Measurements from ENCODE around the gene EPHX1.

The EPHX1 gene

DNA sequence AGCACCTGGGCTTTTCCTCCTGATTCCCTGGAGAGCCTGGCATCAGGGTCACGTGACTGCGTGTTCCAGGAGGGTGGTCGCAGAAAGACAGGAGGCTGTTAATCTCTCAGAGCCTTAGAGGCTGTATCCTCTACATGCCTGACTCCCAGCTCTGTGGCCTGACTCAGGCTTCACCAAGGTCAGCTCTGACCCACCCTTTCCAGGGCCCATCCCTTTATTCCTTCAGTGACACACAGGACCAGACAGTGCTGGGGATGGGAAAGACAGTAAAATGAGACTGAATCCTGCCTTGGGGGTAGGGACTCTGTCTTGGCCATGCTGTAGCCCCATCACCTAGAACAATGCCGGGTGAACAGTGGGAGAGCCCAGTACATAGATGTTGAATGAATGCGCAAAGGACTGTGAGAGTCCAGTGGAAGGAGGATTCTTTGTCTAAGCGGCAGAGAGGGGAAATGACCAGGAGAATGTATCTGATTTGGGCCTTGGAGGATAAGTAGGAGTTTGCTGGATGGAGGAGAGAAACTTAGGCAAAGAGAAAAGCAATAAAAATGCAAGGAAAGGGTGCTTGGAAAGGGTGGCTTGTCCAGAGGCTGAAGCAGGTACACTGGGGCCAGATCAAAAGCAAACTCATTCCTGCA lies 33.0 kb downstream of the EPHX1 start:
- DNase-seq (ENCODE audit: low read depth in 2 of 2): no peak

DNA sequence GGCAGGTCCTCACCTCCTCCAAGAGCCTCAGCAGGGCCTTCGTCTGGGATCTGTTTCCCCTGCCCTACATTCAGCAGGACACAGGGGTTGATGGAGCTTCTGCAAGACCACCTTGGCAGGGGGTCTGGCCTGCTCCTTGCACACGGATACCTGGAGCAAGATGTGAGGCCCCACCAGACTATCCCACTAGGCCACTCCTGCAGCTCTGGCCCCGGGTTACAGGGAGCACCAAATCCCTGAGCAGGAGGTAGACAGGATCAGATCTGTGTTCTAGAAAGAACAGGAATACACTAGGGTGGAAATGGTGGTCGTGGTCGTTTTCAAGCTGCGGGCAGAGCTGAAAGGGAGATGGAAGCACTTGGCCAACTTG lies 33.5 kb downstream of the EPHX1 start:
- DNase-seq (ENCODE audit: low read depth in 2 of 2): no peak

DNA sequence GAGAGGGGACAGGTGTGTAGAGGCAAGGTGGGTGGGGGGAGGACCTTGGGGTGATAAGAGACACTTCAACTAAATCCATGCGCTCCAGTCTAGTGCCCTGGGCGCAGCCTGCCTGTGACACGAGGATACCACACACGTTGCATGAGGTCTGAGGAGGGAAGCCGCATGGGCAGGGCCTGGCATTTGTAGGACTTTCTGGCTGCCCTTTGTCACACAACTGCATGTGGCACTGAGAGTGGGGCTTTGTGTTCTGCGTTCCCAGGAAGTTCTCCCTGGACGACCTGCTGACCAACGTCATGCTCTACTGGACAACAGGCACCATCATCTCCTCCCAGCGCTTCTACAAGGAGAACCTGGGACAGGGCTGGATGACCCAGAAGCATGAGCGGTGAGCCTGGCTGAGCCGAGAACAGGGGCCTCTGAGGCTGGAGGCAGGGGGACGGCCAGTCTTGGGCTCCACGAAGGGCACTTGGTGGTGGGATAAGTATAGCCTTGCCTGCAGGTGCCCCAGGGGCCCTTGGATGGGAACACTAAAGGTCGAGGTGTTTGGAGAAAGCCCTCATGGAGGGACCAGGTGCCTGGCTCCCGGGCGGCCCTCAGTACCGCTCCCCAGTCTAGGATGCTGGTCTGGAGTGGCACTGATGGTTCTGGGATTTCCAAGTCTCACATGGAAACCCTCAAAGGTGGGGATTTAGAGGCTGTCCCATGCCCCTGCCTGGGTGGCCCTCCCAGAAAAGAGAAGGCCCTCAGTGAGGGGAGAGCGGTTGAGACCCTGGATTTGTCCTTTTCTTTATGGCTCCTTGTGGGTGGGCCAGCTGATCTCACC lies 34.5 kb downstream of the EPHX1 start:
- DNase-seq (ENCODE audit: low read depth in 2 of 2): no peak

DNA sequence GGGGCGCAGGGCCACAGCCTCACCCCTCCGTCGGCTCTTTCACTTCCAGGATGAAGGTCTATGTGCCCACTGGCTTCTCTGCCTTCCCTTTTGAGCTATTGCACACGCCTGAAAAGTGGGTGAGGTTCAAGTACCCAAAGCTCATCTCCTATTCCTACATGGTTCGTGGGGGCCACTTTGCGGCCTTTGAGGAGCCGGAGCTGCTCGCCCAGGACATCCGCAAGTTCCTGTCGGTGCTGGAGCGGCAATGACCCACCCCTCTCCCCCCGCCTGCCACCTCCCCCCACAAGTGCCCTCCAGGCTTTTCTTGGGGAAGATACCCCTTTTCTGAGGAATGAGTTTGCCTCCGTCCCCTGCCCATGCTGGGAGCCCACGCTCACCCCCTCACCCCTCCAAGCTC lies 35.2 kb downstream of the EPHX1 start:
- DNase-seq (ENCODE audit: low read depth in 2 of 2): no peak

DNA sequence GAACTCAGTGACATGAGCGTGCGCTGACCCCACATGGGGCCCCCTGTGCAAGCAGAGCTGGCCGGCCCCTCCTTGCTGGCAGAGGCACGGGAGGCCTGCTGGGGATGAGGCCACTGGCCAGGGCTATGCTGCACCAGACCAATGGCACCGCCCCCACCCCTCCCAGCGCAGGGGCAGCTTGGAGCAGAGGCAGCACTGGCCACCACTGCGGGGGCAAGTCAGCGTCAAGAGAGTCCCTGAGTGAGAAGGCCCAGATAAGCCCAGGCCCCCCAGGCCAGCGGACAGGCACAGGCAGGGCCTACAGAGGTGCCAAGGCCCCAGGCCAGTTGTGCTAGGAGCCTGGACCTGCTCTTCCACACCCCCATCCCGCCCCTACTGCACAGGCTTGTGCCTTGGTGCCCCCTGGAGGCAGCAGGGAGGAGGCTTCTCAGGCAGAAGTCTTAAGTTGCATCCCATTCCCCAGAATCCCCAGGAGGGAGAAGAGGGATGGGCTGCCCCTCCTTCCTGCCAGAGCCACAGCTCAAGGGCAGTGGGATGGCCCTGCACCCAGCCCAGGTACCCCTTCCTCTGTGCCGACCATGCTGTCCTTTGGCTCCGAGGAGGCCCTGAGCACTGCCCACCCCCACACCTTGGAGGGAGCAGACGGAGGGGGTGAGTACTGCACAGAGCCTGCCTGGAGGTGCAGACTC lies 35.8 kb downstream of the EPHX1 start:
- DNase-seq (ENCODE audit: low read depth in 2 of 2): no peak

DNA sequence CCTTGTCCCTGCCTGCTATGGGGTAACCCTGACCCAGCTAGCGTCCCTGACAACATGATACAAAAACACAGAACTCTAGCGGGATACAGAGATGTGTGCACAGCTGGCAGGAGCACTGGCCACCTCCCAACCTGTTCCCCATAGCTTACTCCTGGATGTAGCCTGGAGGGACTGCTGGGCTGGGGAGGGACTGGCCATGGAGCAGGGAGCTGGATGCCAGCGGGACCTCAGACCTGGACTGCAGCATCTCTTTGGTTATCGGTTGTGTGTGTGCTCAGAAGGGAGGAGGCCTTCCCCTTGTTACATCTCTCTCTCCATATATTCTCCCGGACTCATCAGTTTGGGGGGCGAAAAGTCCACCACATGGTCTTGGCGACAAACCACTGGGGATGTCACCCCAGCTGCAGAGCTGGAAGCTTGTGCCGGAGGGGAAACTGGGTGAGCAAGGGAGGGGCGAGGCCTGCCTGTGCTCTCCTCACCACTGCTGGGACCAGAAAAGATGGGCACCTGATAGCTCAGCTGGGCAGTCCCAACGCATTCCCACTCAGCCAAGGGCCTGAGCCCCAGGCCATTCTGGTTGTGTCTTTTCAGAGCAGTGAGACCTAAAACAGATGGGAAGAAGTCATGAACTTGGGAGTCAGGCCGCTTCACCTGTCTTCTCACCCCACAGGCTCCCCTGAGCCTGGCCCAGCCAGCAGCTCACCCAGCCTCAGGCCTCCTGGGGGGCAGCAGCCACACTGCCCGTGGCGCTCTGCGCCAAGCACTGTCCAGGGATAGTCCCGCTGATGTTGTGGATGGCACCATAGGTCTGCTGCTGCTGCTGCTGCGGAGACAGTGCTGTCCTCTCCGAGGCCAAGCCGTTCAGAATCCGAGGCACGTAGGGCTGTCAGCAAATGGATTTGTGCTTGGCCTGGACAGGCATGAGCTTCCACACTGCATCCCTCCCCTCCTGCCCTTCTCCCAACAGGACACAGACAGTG lies 36.7 kb downstream of the EPHX1 start:
- DNase-seq (ENCODE audit: low read depth in 2 of 2): no peak

DNA sequence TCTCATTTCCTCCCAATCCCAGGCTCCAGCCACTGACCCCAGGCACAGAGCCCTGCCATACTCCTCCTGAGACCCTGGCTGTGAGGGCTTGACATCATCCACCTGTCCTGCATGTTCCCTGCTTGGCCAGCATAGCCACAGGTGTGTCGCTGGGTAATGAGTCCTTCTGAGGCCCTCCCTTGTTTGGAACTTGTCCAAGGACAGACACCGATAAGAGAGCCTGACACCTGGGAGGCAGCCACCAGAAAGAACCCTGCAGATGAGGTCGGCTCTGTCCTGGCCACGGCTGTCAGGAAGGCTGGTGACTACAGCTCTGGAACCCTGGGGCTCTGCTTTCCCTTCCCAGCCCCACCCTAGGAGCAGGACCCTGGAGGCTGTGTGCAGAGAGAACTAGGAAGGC lies 37.7 kb downstream of the EPHX1 start:
- DNase-seq (ENCODE audit: low read depth in 2 of 2): no peak

DNA sequence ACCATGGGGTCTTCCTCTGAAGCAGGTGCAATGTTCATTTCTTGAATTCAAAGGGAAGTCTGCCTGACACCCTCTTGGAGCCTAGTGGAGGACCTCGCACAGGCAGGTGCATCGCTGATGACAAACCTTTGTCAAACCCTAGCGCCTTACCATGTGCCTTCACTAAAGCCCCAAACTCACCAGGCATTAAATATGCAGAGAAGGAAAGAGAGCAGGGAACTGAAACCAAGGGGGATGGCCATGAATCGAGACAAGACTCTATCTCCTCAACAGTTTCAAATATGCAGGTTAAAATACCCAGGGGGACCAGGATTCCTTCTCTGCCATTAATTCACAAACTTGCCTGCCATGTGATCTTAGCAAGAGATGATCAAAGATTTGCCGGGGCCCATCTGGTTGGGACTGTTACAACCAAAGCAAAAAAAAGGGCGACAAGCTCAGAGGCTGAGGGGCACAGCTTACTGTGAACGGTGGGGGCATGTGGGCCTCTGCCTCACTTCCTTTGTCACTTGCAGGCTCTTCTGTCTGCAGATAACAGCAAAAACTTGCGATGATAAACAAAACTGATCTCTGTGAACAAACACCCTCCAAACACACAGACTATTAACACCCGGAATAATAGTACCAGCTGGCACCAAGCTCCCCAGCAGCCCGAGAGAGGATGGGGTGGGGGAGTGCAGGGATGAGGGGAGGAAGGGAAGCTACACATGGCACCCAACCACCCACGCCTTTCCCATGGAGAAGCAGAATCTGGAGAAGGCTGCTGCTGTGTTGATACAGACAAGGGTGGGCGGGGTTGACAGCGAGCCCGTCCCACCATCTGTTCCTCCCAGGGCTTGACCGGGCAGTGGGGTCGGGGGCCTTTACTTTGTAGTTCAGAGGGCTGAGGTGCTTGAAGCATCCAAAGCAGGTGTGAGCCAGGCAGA lies 38.4 kb downstream of the EPHX1 start:
- DNase-seq (ENCODE audit: low read depth in 2 of 2): no peak

DNA sequence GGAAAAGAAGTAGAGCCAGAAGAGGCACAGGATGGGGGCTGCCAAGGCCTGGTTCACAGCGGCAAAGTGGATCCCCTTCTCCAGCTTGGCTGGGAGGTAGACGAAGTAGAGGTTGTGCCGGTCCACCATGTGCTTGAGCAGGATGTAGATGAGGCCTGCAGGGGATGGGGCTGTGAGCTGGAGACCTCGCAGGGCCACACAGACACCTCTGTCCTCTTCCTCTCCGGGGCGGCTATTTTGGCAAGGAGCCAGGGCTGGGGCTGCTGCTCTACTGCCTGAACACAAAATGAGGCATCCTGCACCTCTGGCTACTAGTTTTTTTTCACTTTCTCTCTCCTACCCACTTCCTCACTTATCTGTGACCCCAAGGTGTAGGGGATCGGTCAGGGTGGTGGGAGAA lies 40.0 kb downstream of the EPHX1 start:
- DNase-seq (ENCODE audit: low read depth in 2 of 2): peak in 1 of 2 donors; percentile 27

DNA sequence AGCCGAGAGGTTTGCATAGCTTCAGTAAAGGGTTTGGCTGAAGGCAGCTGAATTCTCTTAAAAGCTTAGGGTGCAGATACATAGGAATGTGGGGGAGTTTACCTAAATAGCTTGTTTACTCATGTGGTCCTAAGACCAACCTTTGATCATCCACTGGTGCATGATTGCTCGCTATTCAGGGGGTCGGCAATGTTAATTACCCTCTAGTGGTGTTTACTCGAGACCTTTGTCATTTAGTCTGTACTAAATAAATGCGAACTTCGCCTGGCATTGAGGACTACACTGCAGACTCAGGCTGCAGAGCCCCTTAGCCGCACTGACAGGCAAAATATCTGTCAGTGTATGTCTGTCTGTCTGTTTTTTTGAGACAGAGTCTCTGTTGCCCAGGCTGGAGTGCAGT lies 40.4 kb downstream of the EPHX1 start:
- DNase-seq (ENCODE audit: low read depth in 2 of 2): no peak

DNA sequence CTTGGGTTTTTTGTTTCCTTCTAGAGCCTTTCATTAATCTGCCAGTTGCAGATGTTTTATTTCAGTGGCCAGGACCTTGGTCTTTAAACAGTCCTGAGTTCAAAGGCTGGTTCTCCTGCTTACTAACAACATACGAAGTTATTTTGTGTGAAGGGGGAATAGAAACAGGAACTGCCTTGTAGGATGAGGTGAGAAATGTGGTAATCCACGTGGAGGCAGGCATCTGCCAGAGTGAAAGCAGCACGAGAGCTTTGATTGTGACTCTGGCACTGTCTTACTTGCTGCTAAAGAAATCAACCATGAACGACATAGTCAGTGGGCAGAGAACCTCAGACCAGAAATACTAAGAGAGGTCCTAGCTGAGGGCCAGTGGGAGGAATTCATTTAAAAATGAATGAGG lies 41.9 kb downstream of the EPHX1 start:
- DNase-seq (ENCODE audit: low read depth in 2 of 2): no peak

DNA sequence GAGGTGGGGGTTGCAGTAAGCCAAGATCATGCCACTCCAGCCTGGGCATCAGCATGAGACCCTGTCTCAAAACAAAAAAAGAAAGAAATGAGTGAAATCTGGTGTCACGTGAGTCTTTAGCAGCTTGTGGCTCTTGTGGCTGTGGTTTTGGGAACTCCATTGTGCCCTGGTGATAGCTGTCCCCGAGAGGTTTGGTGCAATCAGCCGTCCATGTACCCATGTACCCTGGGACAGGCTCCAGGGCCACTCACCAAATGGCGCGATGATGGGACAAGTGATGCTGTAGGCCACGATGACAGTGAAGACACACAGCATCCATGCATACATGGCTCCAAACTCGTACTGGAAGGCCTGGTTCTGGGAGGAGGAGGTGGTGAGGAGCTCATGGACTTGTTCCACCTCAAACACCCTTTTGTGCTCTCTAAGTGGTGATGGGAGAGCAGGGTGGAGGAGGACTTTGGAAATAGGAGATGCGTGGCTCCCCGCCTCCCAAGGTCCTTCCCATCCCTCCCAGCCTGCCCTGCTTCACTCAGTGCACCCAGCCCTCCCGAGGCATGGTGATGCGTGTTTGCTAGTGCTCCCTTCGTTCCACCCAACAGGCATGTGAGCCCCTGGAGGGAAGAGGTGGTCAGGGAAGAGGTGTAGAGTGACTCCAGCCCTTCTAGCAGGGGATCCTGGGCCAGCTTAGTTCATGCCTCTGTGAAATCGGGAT lies 42.6 kb downstream of the EPHX1 start:
- no peak for DNase-seq (ENCODE audit: low read depth in 2 of 2)

DNA sequence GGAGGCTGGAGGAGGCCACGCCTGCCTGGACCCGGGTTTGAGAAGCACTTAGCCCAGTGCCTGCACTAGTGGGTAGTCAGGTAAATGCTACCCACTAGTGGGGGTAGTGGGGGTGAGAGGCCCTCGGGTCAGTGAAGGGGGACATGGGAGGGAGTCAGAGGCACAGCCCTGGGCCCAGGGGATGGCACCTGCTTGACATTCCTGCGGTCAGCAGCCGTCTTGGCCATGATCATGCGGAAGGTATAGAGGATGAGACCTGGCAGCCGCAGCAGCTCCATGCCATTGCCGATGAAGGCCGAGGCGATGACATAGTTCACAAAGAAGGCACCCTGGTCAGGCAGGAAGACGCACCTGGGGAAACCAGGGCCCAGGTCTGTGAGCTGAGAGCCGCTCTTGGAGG lies 43.5 kb downstream of the EPHX1 start:
- no peak for DNase-seq (ENCODE audit: low read depth in 2 of 2)

DNA sequence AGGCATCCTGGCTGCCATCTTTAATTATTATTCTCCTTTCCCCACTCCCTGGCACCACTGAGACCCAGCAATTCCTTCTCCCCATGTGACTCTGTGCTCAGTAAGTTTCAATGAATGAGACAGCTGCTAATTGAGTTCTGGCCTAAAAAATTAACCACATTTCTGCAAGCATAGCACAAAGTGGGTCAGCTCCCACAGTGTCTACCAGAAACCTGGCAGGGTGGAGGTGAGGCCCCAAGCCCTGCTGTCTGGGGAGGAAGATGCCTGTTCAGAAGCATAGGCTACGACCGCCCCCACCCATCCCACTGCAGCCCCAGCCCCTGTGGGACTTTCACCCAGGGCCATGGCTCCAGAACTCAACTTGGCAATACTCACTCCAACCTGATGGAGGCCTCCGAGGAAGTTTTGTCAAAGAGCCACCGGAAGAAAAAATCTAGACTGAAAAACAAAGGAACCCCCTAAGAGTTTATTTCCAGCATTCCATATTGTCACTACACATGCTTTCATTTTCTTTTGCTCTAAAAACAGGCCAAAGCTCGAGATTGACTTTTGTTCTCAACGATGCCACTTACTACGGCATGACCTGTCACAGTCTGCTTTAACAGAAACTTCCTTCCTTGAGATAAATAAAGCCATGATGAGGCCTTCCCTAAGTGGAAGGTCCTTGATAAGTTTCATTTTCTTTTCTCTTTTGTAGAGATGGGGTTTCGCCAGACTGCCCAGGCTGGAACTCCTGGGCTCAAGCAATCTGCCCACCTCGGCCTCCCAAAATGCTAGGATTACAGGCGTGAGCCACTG lies 45.8 kb downstream of the EPHX1 start:
- no peak for DNase-seq (ENCODE audit: low read depth in 2 of 2)

DNA sequence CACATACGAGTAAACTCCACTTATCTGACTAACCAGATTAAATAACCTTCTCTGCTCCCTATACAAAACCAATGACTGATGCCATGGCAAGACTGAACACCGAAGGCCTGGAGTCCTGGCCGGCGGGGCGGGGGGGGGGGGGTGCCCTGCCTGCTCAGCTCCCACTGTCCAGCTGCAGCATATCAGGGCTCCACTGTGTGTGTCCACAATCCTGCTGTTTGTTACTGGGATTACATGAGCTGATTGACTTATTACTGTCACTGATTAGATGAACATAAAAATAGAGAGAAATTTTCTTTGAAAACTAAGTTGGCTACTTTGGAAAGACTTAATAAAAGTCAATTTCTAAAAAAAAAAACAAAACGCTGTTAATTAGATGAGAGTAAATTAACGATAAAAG lies 47.3 kb downstream of the EPHX1 start:
- DNase-seq (ENCODE audit: low read depth in 2 of 2): no peak

DNA sequence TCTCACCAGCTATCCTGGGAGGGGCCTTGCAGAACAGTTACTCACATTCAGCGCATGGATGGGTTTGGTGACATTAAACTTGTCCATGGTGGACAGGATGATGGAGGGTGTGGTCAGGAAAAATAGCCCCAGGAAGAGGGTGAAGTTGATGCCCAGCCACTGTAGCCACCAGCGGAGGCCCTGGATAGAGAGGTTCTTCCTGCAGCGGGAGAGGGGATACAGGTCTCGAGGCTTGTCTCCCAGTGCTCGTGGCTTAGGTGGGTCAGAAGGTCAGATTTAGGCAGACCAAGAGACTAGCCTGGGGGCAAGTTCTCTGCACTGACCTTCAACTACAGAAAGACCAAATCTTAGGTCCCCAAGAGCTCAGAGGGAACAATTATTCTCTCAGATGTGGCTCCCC lies 49.2 kb downstream of the EPHX1 start:
- no peak for DNase-seq (ENCODE audit: low read depth in 2 of 2)

DNA sequence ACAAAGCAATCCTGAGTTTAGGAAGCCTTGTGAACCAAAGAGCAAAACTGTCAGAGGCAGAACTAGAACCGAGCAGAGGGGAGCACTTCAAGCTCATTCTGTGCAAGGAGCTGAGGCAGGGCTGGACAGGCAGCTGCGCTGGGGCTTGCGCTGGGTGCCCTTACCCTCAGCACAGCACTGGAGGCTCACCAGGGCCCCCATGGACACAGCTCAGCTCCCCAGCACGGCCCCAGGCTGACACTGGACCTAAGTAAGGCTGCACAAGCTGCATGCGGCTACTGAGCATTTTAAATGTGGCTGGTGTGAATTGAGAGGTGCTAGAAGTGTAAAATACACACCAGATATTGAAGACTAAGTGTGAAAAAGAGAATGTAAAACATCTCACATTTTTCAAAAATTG lies 50.2 kb downstream of the EPHX1 start:
- no peak for DNase-seq (ENCODE audit: low read depth in 2 of 2)

DNA sequence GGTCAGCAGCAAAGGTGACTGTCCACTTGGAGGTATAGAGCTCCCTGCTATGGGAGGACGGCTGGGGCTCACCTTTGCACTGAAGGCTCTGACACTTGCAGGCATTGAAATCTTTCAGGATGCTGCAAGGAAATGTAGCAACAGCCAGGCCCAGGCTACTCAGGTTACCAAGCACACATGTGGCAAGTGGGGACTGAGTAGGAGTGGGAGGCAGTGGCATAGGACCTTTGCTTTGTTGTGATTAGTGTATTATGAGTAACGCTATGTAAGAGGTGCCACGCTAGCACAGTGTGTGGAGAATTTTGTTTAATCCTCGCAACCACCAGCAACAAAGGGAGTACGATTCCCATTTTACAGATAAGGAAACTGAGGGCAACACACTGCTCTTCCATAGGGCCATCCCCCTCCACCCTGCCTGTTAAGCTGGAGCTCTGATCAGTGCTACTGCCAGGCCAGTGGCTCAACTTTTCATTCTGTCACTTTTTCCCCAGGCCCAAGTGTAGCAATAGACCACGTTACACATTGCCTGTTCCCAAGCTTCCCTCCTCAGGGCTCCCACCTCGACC lies 51.0 kb downstream of the EPHX1 start:
- no peak for DNase-seq (ENCODE audit: low read depth in 2 of 2)

Data from activated CD8-positive, alpha-beta memory T cell treated with anti-CD3 and anti-CD28 coated beads for 4 hours (primary cell).